GM18868 (cell line): ENCODE data around the gene C2orf92.
"Not testable (repeated sequence)": the region's sequence is repeated elsewhere in the genome, so short reads cannot be mapped to it uniquely, and the experiment has no call there.

Experiments
- ATAC-seq: cut with Tn5 transposase; IDR thresholded peaks from one replicate; pipeline ENCODE4 v1.9.1; 2021; ENCODE audit warnings: mild to moderate bottlenecking, moderate library complexity; ENCODE audit not compliant: unreplicated experiment

C2orf92 gene

DNA sequence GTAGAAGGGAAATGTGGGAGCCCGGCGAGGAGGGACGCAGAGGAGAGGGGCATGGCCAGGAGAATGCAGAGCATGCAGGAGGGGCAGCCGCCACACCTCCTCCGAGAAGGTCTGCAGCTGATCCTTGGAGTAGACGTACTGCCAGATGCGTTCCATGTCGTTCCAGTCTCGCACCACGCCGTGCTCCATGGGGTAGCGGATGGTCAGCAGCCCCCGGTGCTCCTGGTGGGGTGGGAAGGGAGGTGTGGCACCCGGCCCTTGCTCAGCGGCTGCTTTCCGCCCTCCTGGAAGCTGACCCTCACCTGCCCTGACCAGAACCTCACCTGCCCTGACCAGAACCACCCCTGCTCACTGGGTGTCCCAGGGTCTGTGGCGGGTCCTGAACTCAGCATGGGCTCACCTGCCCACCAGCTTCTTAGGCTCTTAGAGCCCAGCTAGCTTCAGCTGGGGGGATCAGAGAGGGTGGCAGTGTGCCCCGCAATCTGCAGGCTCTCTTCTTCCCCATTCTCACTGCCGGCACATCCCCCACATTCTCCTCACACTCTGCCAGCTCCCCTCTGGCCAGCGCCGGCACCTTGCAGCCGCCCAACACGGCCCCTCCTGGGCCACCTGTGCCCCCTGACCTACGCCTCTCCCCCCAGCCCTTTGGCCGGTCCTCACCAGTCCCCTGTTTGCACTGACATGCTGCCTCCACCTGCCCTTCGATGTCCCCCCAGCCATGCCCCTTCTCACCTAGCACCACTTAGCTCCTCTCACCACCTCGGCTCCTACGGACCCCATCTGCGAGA lies 10.1 kb upstream of the C2orf92 start:
- no peak for ATAC-seq

DNA sequence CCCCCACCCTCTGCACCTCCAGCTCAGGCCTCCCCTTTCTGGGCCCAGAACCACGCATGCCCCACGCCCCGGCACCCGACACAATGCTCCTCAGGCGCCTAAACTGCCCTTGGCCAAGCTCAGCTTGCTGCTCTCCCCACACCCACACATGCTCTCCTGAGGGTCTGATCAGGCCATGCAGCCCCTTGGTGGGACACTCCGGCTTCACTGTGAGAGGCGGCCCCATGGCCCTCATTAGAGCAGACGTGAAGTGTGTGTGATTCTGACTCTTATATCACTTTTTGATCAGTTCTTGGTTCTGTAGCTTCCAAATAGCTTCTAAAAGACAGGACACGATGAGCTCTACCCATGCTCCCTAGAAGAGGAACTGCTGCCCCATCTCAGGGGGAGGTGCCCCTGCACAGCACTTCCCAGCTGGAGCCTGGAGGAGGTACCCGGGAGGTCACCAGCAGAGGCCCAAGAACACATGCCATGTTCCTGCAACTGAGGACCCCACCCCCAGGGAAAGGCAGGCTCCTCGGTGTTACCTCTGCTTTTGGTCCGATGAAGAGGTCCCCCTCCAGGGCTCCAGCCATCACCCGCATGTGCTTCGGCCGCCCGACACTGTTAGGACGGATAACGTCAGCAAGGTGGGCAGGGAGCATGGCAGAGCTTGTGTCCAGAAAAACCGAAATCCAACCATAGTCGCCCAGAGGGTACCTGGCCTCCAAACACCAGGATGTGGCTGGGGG lies 9.3 kb upstream of the C2orf92 start:
- ATAC-seq = no peak

DNA sequence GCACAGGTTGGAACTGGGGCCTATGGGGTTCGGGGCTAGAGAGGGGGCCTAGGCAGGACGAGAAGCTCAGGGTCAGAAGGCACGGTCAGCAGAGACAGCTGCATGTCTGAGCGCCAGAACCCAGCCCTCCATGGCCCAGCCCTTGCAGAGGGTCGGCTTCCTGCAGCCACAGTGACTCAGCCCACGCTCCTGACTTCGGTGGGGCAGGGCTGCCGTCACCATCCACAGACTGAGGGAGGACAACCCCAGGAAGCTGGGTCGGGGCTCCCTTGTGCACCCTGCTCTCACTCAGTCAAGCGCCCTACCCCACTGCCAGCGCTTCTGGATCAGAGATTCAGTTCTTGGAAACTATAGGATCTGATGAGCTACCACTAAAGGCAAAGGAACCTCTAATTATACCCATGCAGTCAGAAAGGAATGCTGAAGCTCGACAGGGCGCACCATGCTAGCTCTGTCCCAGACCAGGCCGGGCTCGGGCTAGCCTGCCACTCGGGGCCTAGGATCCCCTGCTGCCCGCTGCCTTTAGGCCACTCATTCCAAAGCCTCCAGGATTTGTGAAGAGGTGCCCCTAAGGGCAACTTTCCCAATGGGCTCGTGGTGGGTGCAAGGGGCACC lies 8.6 kb upstream of the C2orf92 start:
- ATAC-seq = no peak

DNA sequence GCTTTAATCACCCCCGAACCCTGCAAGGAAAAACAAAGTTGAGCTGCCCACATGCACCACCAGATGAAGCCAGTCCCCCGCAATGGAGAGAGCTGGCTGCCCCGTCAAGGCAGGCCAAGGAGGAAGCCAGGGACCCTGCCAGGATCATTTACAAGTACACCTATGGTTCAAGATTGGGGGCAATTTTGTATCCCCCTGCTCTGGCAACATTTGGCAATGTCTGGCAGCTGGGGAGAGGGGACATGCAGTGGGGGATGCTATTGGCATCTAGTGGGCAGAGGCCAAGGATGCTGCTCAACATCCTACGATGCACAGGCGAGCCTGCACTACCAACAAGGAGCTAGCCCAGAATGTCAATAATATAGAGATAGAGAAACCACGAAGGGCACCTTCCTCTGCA lies 7.6 kb upstream of the C2orf92 start:
- no peak for ATAC-seq

- ATAC-seq = no peak
Measured at GRCh38 chr2:97662386-97662894, 7.1 kb upstream of the C2orf92 start.

GRCh38 chr2:97662895-97663625 lies 6.5 kb upstream of the C2orf92 start:
- ATAC-seq = peak; percentile 46

- ATAC-seq = peak; percentile 20
Measured at GRCh38 chr2:97663626-97663961, 5.9 kb upstream of the C2orf92 start.

DNA sequence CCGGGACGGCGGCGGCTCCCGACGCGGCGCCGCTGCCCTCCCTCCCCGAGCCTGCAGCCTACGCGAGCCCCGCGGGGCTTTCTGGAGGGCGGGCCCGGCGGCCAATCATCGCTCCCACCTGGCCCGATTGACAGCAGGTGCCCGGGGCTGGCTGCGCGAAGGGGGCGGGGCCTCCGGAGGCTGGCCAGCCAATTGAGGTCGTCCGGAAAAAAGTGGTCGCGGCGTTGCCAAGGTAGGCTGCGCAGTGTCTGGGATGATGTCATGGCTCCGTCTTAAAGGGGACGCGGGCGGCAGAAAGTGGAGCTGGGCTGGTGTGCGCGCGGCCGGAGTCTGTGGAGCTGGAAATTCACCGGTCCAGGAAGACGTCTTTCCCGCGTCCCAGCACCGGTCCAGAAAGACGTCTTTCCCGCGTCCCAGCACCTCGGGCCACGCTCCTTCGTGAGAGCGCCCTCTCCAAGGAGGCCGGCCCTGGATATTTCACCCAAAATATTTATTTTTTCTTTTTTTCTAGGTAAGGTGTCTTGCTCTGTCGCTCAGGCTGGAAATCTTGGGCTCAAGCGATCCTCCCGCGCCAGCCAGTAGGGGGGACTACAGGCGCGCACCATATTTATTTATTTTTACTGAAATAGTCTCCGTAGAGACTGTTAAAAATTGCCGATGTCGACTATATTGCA lies 5.4 kb upstream of the C2orf92 start, which contains the start of gene ACTR1B:
Gene ACTR1B (minus strand): TSS at position 83 of the 674 bp plus-strand sequence. CDS start 154 bp downstream, outside the sequence.
- peak; percentile 79 for ATAC-seq

DNA sequence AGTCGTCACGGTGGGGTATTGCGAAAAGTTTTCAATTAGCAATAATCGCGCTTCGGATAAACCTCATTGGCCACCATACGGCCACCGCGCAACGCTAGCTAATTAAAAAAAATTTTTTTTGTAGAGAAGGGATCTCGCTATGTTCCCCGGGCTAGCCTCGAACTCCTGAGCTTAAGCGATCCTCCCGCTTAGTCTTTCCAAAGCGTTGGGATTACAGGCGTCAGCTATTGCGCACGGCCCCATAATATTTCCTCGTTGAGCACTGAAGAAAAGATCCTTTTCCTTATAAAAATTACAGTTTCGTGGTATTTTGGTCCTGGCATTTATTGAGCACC lies 4.9 kb upstream of the C2orf92 start:
- ATAC-seq = no peak

DNA sequence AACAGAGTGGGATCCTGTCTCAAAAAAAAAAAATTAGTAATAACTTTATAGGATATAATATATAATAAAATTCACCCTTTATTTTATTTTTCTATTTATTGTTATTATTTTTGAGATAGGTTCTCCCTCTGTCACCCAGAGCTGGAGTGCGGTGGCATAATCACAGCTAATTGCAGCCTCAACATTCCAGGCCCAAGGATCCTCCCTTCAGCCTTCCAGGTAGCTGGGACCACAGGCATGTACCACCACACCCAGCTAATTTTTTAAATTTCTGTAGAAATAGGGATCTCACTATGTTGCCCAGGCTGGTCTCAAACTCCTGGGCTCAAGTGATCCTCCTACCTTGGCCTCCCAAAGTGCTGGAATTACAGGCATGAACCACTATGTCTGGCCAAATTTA lies 958 bp downstream of the C2orf92 start:
- no peak for ATAC-seq

- no peak for ATAC-seq
Measured at GRCh38 chr2:97671526-97671925, 2.0 kb downstream of the C2orf92 start.

GRCh38 chr2:97672606-97673140 lies 3.2 kb downstream of the C2orf92 start:
- not testable (repeated sequence) for ATAC-seq

DNA sequence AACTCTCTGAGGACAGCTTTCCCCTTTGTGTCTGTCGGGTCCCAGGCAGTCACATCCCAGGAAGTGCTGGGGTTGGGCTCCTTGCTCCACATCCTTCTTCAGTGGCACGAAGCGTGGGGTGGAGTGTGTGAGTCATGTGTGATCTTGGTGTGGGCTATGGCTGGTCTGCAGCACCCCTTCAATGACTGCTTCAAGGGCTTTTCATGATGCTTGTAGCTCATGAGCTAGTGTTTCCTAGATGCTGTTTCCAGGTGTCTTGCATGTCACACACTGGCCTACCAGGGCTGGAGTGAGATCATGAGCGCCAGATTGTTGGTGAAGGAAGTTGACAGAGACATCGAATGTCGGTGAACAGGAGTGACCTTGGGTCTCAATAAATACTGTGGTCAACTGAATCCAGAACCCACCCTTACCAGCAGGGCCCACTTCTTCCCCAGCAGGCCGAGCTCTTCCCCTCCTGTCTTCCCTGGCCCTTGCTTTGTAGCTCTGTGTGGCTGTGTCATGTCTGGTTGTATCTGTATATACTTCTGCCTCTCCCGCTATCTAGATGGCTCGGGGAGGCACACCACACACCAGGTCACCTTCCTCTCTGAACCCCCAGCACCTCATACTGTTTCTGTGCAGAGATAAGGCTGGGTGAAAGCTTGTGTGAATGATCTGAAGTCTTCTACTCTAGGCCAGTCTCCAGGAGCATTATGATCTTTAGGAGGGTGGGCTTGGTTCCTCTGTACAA lies 3.8 kb downstream of the C2orf92 start:
- peak; percentile 14 for ATAC-seq

DNA sequence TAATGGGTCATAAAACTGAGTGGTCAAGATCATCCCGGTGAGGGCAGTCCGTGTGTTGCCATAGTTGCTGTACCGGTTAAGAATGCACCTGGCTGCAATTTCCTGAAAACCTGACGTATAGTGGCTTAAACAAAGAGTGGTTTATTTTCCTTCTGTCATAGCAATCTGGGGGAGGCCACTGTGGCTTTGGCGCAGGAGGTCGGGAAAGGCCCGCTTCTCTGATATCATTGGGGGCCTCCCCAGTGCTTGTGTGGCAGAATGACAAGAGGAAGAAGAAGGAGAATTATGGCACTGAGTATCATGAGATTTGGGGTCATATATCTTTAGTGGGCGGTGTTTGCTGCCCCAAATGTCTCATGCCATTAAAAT lies 4.4 kb downstream of the C2orf92 start:
- peak; percentile 67 for ATAC-seq

GRCh38 chr2:97675430-97676113 lies 6.1 kb downstream of the C2orf92 start:
- ATAC-seq = no peak

- no peak for ATAC-seq
Measured at GRCh38 chr2:97676620-97677019, 7.1 kb downstream of the C2orf92 start.

- no peak for ATAC-seq
Measured at GRCh38 chr2:97677480-97677879, 8.0 kb downstream of the C2orf92 start.

DNA sequence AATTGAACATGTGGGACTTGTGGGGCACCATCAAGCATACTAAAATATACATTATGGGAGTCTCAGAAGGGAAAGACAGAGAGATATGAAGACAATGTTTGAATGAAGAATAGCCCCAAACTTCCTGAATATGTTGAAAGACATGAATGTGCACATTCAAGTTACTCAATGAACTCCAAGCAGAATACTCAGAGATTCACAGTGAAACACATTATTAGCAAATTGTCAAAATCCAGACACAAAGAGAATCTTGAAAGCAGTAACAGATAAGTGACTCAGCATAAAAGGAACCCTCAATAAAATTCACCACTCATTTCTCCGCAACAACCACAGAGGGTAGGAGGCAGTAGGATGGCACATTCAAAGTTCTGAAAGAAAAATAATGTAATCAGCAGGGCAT lies 8.8 kb downstream of the C2orf92 start:
- no peak for ATAC-seq

GRCh38 chr2:97687235-97687634 lies 17.7 kb downstream of the C2orf92 start:
- not testable (repeated sequence) for ATAC-seq
